Stimulated activated CD8-positive, alpha-beta memory T cell treated with anti-CD3 and anti-CD28 coated beads, Interleukin-7, amount 100 ng/mL, for 24 hours (primary cell): ENCODE results near the gene HEG1.

ENCODE experiments used
- DNase-seq: peaks from one replicate; pipeline ENCODE4 v3.0.0-alpha.2; 2020; ENCODE audit warnings: low read depth

HEG1 gene

GRCh38 chr3:125050488-125051090 is 5.2 kb downstream of the HEG1 start:
- DNase-seq: no peak

GRCh38 chr3:125048282-125048681 is 7.5 kb downstream of the HEG1 start:
- DNase-seq: no peak

- DNase-seq: no peak
Measured at GRCh38 chr3:125045965-125046364, 9.8 kb downstream of the HEG1 start.

- DNase-seq: no peak
Measured at GRCh38 chr3:125045194-125045593, 10.6 kb downstream of the HEG1 start.

GRCh38 chr3:125043599-125044151 is 12.1 kb downstream of the HEG1 start:
- DNase-seq: no peak

GRCh38 chr3:125042725-125043406 is 12.9 kb downstream of the HEG1 start:
- no peak for DNase-seq

GRCh38 chr3:125039131-125040100 is 16.4 kb downstream of the HEG1 start:
- DNase-seq: no peak

- DNase-seq: no peak
Measured at GRCh38 chr3:125037498-125038150, 18.2 kb downstream of the HEG1 start.

GRCh38 chr3:125035217-125035616 is 20.6 kb downstream of the HEG1 start:
- DNase-seq: no peak

- no peak for DNase-seq
Measured at GRCh38 chr3:125033616-125034015, 22.2 kb downstream of the HEG1 start.

- DNase-seq: no peak
Measured at GRCh38 chr3:125033135-125033534, 22.7 kb downstream of the HEG1 start.

- no peak for DNase-seq
Measured at GRCh38 chr3:125032683-125033082, 23.1 kb downstream of the HEG1 start.

GRCh38 chr3:125032100-125032643 is 23.6 kb downstream of the HEG1 start:
- DNase-seq: no peak

- DNase-seq: no peak
Measured at GRCh38 chr3:125031544-125031943, 24.3 kb downstream of the HEG1 start.

- DNase-seq: no peak
Measured at GRCh38 chr3:125028657-125029056, 27.1 kb downstream of the HEG1 start.

GRCh38 chr3:125025642-125026041 is 30.2 kb downstream of the HEG1 start:
- no peak for DNase-seq

- no peak for DNase-seq
Measured at GRCh38 chr3:125024817-125025216, 31.0 kb downstream of the HEG1 start.

- no peak for DNase-seq
Measured at GRCh38 chr3:125023833-125024555, 31.8 kb downstream of the HEG1 start.

- DNase-seq: no peak
Measured at GRCh38 chr3:125022206-125022605, 33.6 kb downstream of the HEG1 start.

- no peak for DNase-seq
Measured at GRCh38 chr3:125019271-125019670, 36.5 kb downstream of the HEG1 start.

- no peak for DNase-seq
Measured at GRCh38 chr3:125017406-125017805, 38.4 kb downstream of the HEG1 start.
